C4-2B (cell line): ENCODE data around the gene MAP2.

Experiments
- ZFX ChIP-seq: fragments of 450-650 bp; IDR thresholded peaks from 2 replicates; pipeline ENCODE4 v1.6.1; 2017
- TF ChIP-seq, protein P1 (sequence below): fragments of 450-650 bp; conservative IDR thresholded peaks from 2 replicates; pipeline ENCODE4 v1.5.1; 2017; ENCODE audit warnings: mild to moderate bottlenecking

DNA sequence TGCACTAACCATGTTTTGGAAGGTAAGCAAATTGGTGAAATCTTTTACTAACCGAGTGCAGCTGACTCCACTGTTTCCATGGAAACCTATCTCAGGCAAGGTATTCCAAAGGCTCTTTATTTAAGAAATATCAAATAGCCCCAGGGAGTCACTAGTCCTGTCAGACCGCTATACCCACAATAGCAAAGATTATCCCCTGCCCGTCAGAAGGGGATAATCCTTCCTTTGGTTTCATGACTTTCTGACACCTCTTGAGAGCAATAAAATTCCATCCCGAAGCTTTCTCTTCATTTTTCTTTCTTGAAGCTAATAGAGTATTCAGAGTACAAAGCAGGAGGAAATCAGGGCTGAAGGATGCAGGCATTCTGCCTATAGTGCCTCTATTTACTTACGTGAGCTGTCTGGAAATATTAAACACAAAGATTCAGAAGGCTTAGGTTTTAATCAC is 34.7 kb upstream of the MAP2 start:
- TF ChIP-seq, protein P1, sequence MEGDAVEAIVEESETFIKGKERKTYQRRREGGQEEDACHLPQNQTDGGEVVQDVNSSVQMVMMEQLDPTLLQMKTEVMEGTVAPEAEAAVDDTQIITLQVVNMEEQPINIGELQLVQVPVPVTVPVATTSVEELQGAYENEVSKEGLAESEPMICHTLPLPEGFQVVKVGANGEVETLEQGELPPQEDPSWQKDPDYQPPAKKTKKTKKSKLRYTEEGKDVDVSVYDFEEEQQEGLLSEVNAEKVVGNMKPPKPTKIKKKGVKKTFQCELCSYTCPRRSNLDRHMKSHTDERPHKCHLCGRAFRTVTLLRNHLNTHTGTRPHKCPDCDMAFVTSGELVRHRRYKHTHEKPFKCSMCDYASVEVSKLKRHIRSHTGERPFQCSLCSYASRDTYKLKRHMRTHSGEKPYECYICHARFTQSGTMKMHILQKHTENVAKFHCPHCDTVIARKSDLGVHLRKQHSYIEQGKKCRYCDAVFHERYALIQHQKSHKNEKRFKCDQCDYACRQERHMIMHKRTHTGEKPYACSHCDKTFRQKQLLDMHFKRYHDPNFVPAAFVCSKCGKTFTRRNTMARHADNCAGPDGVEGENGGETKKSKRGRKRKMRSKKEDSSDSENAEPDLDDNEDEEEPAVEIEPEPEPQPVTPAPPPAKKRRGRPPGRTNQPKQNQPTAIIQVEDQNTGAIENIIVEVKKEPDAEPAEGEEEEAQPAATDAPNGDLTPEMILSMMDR, result no peak
- no peak for TF ChIP-seq ZFX
